Coronary artery (tissue), 2 donors: Measurements from ENCODE around the gene HEXIM1.
A peak's percentile ranks its signal among the peaks of the same experiment; 100 is the strongest.

Experiments used
- DNase-seq: peaks from one replicate; pipeline ENCODE4 v3.0.0-alpha.2; 2017; ENCODE audit warnings: low spot score
- H3K27ac ChIP-seq, 2 donors: fragments of 200-600 bp; sonication (generic); one replicate each; pipeline ENCODE4 v1.5.1; 2016 to 2019
- H3K4me3 ChIP-seq: fragments of 200-600 bp; sonication (generic); 2 replicates; pipeline ENCODE4 v1.5.1; 2016; ENCODE audit warnings: mild to moderate bottlenecking, moderate library complexity
- CTCF ChIP-seq: fragments of 200-600 bp; sonication (generic); IDR thresholded peaks from one replicate; pipeline ENCODE4 v1.5.1; 2019; ENCODE audit warnings: antibody characterized with exemption

The HEXIM1 gene

DNA sequence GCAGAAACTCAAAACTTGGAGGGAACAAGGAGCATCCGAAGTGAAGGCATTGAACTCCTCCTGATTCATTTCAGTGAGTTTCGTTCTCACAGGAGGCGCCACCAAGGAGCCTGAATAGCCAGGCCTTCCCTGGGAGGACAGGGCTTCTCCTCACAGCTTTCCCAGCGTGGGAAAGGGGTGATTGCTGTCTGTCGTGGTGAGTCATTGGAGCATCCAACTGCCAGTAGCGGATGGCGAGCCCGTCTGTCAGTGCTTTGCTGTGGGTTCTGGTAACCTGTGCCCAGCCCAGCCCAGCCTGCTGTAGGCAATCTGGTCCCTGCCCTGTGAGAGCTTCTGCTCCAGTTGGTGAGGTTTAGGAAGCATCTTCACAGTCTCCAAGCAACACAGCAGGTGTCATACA, 44.2 kb upstream of the HEXIM1 start:
- TF ChIP-seq CTCF = no peak
- H3K4me3 ChIP-seq = no peak overlapping the region
- DNase-seq = no peak
- no peak overlapping the region for H3K27ac ChIP-seq

DNA sequence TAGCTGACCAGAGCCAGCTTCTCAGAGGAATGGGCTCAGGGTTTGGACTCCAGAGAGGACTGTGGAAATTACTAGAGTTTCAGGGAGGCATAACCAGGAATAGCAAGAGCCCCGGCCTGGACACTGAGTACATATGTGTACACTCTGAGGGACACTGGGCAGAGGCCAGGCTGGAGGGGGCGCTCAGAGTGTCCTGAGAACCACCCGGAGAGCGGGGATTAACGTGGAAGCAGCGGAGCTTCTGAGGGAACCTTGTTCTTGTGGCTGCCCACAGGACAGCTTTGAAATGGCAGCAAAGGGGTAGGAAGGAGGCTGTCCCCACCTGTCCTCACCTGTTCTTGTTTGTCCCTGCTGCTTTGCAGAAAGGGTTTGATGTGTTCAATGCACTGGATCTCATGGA, 43.8 kb upstream of the HEXIM1 start:
- Histone ChIP-seq H3K4me3 (no peak overlapping the region), H3K27ac (no peak overlapping the region)
- TF ChIP-seq CTCF = no peak
- DNase-seq = no peak

- Histone ChIP-seq H3K27ac (peak overlapping the region in 1 of 2 donors; percentile 33), H3K4me3 (no peak overlapping the region)
- no peak for TF ChIP-seq CTCF
- DNase-seq = no peak
Measured at GRCh38 chr17:45104907-45105624, 43.2 kb upstream of the HEXIM1 start.

GRCh38 chr17:45106096-45106495, 42.2 kb upstream of the HEXIM1 start:
- Histone ChIP-seq H3K4me3 (no peak overlapping the region), H3K27ac (peak overlapping the region; percentile 12 to 31)
- no peak for DNase-seq
- TF ChIP-seq CTCF = no peak

GRCh38 chr17:45106582-45106981, 41.7 kb upstream of the HEXIM1 start:
- Histone ChIP-seq H3K27ac (peak overlapping the region; percentile 12 to 31), H3K4me3 (no peak overlapping the region)
- no peak for TF ChIP-seq CTCF
- no peak for DNase-seq

DNA sequence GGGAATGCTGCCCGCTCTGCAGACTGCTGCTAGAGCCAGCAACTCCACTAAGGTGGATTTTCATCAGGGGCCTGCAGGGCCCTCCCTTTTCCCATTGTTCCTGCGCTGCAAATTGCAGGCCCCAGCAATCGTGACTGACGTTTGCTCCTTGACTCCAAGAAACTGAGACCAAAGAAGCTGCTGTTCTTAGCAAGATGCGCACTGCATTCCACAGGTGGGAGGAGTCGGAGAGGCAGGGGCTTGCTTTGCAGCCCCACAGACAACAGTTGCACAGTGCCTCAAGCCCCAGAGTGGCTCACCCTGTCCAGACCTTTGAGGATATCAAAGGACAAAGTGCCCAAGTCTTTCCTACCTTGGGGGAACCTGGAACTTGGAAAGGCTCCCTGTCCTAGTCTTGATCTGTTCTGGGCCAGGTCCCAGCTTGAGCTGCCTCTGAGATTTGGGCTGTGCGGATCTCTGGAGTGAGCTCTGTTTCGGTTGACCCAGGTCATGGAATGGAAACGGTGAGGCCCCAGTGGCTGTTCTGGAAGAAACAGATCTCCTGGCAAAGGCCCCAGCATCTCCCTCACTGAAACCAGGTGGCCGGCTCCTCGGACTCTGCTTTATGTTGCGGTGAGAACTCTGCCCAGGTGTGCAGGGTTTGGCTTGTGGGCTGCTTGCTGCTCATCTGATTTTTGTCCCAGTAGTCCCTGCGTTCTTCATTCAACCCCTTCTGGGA, 40.8 kb upstream of the HEXIM1 start:
- Histone ChIP-seq H3K4me3 (no peak overlapping the region), H3K27ac (peak overlapping the region; percentile 21 to 31)
- no peak for TF ChIP-seq CTCF
- DNase-seq = no peak

DNA sequence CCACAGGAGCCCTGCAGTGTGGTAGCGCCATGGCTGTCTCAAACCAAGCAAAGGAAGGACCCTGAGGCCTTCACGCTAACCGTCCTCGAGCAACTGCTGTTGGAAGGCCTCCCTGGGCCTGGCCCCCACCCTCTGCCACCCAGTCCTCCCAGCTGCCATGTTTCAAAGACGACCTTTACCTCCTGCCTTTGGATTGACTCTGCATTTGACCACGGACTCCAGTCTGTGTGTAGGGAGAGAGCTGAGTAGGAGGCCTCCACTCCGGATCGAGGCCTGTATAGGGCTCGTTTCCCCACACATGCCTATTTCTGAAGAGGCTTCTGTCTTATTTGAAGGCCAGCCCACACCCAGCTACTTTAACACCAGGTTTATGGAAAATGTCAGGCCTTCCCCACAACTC, 40.2 kb upstream of the HEXIM1 start:
- no peak for TF ChIP-seq CTCF
- Histone ChIP-seq H3K27ac (peak overlapping the region in 1 of 2 donors; percentile 21), H3K4me3 (no peak overlapping the region)
- no peak for DNase-seq
